ENCODE data around the gene KIFC1.

Gene KIFC1

DNA sequence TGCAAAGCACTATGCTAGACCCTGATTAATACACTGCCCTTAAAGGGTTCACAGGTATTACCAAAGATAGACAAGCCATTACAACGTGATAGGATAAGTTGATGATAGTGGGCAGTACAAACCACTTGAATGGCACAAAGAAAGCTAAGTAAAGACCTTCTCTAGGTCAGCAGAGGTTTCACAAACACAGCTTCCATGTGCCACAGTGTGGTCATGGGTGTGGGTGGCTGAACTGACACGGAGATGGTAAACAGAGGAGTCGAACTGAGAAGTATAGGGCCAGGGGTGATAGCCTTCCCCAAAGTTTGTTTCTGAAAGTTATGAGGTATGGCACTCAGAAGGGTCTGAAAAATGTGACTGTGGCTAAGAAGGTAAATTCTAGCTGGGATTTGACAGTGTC is 67.1 kb downstream of the KIFC1 start:
- H3K9ac ChIP-seq (ENCODE audit: low read length), result no peak overlapping the region
- no peaks in the 10 kb centered on the region for H3K36me3 ChIP-seq (replicated peaks; ENCODE audit: insufficient read depth, low read length)
- peaks cover 12% of the 10 kb centered on the region for H3K79me2 ChIP-seq (ENCODE audit: low read length)
- H3K9me3 ChIP-seq (replicated peaks; ENCODE audit: insufficient read depth, low read length), result no peaks in the 10 kb centered on the region
- no peak overlapping the region for H2AFZ ChIP-seq (ENCODE audit: low read length)
- H3K4me1 ChIP-seq (ENCODE audit: low read length), result no peaks in the 10 kb centered on the region
- TF ChIP-seq EZH2 (optimal IDR thresholded peaks at IDR 0.05; ENCODE audit: low read depth, low read length), result no peak
- H4K20me1 ChIP-seq (ENCODE audit: insufficient read depth, low read length), result no peaks in the 10 kb centered on the region
- H3K4me3 ChIP-seq (ENCODE audit: low read length), result no peak overlapping the region
- H3K27me3 ChIP-seq (replicated peaks; ENCODE audit: insufficient read depth, low read length), result no peaks in the 10 kb centered on the region
- H3K4me2 ChIP-seq (ENCODE audit: low read depth, low read length), result no peak overlapping the region
- no peak for DNase-seq
- no peak overlapping the region for H3K27ac ChIP-seq (ENCODE audit: low read length)
- H3K9me2 ChIP-seq (replicated peaks; ENCODE audit: insufficient read depth, low read length), result no peaks in the 10 kb centered on the region
- no peaks in the 10 kb centered on the region for H3F3A ChIP-seq (ENCODE audit: insufficient read depth, low read length)

DNA sequence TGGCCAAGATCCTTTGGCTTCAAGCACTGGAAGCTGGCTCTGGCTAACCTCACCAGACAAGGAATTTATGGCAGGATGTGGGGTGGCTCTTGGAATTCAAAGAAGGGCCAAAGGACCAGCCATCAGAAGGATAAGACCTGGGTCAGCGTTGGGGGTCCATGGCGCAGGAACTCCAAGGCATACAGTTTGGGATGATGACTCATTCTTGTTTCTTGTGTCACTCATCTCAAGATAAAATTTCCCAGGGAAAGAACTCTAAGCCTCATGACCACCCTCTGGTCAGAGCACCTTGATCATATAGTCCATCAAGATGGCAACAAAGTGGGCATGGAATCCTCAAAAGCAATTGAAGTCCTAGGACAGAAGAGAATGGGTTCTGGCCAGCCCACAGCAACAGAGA is 67.6 kb downstream of the KIFC1 start:
- H2AFZ ChIP-seq (ENCODE audit: low read length), result no peak overlapping the region
- no peak overlapping the region for H3K4me3 ChIP-seq (ENCODE audit: low read length)
- no peaks in the 10 kb centered on the region for H3K4me1 ChIP-seq (ENCODE audit: low read length)
- peaks cover 12% of the 10 kb centered on the region for H3K79me2 ChIP-seq (ENCODE audit: low read length)
- TF ChIP-seq, protein P1, sequence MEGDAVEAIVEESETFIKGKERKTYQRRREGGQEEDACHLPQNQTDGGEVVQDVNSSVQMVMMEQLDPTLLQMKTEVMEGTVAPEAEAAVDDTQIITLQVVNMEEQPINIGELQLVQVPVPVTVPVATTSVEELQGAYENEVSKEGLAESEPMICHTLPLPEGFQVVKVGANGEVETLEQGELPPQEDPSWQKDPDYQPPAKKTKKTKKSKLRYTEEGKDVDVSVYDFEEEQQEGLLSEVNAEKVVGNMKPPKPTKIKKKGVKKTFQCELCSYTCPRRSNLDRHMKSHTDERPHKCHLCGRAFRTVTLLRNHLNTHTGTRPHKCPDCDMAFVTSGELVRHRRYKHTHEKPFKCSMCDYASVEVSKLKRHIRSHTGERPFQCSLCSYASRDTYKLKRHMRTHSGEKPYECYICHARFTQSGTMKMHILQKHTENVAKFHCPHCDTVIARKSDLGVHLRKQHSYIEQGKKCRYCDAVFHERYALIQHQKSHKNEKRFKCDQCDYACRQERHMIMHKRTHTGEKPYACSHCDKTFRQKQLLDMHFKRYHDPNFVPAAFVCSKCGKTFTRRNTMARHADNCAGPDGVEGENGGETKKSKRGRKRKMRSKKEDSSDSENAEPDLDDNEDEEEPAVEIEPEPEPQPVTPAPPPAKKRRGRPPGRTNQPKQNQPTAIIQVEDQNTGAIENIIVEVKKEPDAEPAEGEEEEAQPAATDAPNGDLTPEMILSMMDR (IDR thresholded peaks at IDR 0.05; ENCODE audit: low read length), result no peak
- H3K4me2 ChIP-seq (ENCODE audit: low read depth, low read length), result no peak overlapping the region
- no peaks in the 10 kb centered on the region for H3K9me2 ChIP-seq (replicated peaks; ENCODE audit: insufficient read depth, low read length)
- no peaks in the 10 kb centered on the region for H3F3A ChIP-seq (ENCODE audit: insufficient read depth, low read length)
- H3K36me3 ChIP-seq (replicated peaks; ENCODE audit: insufficient read depth, low read length), result no peaks in the 10 kb centered on the region
- H4K20me1 ChIP-seq (ENCODE audit: insufficient read depth, low read length), result no peaks in the 10 kb centered on the region
- no peak for DNase-seq
- H3K27me3 ChIP-seq (replicated peaks; ENCODE audit: insufficient read depth, low read length), result no peaks in the 10 kb centered on the region
- no peak overlapping the region for H3K9ac ChIP-seq (ENCODE audit: low read length)
- H3K9me3 ChIP-seq (replicated peaks; ENCODE audit: insufficient read depth, low read length), result no peaks in the 10 kb centered on the region
- H3K27ac ChIP-seq (ENCODE audit: low read length), result no peak overlapping the region

All from MM.1S (cell line).